Vagina (tissue), 2 donors: ENCODE results near the gene BMPR1A. TPM values are rescaled to one million over a fixed set of nuclear protein-coding genes. Genes with fewer than 3 reads are reported as not detected.
A peak's percentile ranks its signal among the peaks of the same experiment; 100 is the strongest.

Experiments used
- DNase-seq, 2 donors: peaks; one replicate each; pipeline ENCODE4 v3.0.0-alpha.2; 2017; ENCODE audit errors: extremely low spot score in 2 of 2
- H3K27ac ChIP-seq: fragments of 200-600 bp; sonication (generic); one replicate; pipeline ENCODE4 v1.5.1; 2019
- H3K27me3 ChIP-seq: fragments of 200-600 bp; sonication (generic); one replicate; pipeline ENCODE4 v1.5.1; 2019
- H3K36me3 ChIP-seq, 2 donors: fragments of 200-600 bp; sonication (generic); one replicate each; pipeline ENCODE4 v1.5.1; 2017 to 2019
- H3K4me1 ChIP-seq: fragments of 200-600 bp; sonication (generic); one replicate; pipeline ENCODE4 v1.5.1; 2019
- H3K4me3 ChIP-seq, 2 donors: fragments of 200-600 bp; sonication (generic); 1 replicate in 1 of 2; 2 replicates in 1 of 2; pipeline ENCODE4 v1.5.1; 2016 to 2019
- H3K9me3 ChIP-seq: fragments of 200-600 bp; sonication (generic); one replicate; pipeline ENCODE4 v1.5.1; 2019
- CTCF ChIP-seq, 3 experiments: fragments of 450-650 bp in 2 of 3; fragments of 200-600 bp in 1 of 3; sonication (generic) in 1 of 3; IDR thresholded peaks; one replicate each; pipeline ENCODE4 v1.5.1; 2017 to 2019; ENCODE audit warnings: antibody characterized with exemption in 3 of 3, mild to moderate bottlenecking in 2 of 3, moderate library complexity in 2 of 3
- POLR2A ChIP-seq, 2 donors: fragments of 450-650 bp; IDR thresholded peaks; one replicate each; pipeline ENCODE4 v1.6.1; 2017; ENCODE audit warnings: antibody characterized with exemption in 2 of 2, mild to moderate bottlenecking in 2 of 2, moderate library complexity in 2 of 2
- POLR2AphosphoS5 ChIP-seq, 2 donors: sonication (generic); formaldehyde crosslinking; IDR thresholded peaks; one replicate each; pipeline ENCODE4 v1.9.0; 2017; ENCODE audit warnings: antibody characterized with exemption in 2 of 2, mild to moderate bottlenecking in 2 of 2, low read depth in 1 of 2; ENCODE audit not compliant: insufficient read depth in 1 of 2
- intact Hi-C: fragments of 100-400 bp; cut with DNase I; formaldehyde crosslinking; loops from one replicate; pipeline ENCODE4 v1.15.1; 2023
- total RNA-seq: library from RNA; depleted of rRNA; stranded (reverse); fragments of >200 nt; gene quantifications from one replicate; pipeline ENCODE4 v1.2.3, GENCODE V29; 2016

The BMPR1A gene
- total RNA-seq, 1 donor from 2014 or later = 33.1 TPM

DNA sequence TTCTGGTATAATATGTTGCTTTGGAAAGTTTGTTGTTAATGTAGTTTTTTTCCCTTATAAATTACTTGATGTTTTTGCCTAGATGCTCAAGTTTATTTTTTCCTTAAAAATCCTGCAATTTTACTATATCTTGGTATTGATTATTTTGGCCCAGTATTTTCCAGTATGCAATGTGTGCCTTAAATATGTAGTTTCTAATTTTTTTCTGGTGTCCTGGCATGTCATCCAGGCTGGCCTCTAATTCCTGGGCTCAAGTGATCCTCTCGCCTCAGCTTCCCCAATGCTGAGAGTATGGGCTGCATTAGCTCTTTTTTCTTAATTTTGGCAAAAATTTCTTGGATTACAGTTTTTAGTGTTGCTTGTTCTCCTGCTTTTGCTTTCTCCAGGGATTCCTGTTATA lies 57.6 kb downstream of the BMPR1A start:
- H3K9me3 ChIP-seq = no peaks in the 10 kb centered on the region
- H3K36me3 ChIP-seq = no peaks in the 10 kb centered on the region
- H3K27me3 ChIP-seq = no peaks in the 10 kb centered on the region
- H3K4me3 ChIP-seq = no peak overlapping the region
- no peak for DNase-seq
- intact Hi-C loops = no loop called here
- no peak overlapping the region for H3K27ac ChIP-seq
- H3K4me1 ChIP-seq = peaks cover 23% of the 10 kb centered on the region
- no peak for TF ChIP-seq CTCF (IDR thresholded peaks at IDR 0.05)
- no peak for TF ChIP-seq POLR2AphosphoS5 (IDR thresholded peaks at IDR 0.05; ENCODE audit: insufficient read depth in 1 of 2, low read depth in 1 of 2)
- TF ChIP-seq POLR2A (IDR thresholded peaks at IDR 0.05) = no peak

GRCh38 chr10:86815035-86815617 lies 58.7 kb downstream of the BMPR1A start:
- intact Hi-C loops = no loop called here
- Histone ChIP-seq H3K4me3 (no peak overlapping the region), H3K36me3 (no peaks in the 10 kb centered on the region), H3K4me1 (peaks cover 23% of the 10 kb centered on the region), H3K27ac (peak overlapping the region; percentile 58), H3K9me3 (no peaks in the 10 kb centered on the region), H3K27me3 (no peaks in the 10 kb centered on the region)
- DNase-seq = no peak
- TF ChIP-seq POLR2AphosphoS5 (IDR thresholded peaks at IDR 0.05; ENCODE audit: insufficient read depth in 1 of 2, low read depth in 1 of 2) = no peak
- no peak for TF ChIP-seq POLR2A (IDR thresholded peaks at IDR 0.05)
- no peak for TF ChIP-seq CTCF (IDR thresholded peaks at IDR 0.05)

DNA sequence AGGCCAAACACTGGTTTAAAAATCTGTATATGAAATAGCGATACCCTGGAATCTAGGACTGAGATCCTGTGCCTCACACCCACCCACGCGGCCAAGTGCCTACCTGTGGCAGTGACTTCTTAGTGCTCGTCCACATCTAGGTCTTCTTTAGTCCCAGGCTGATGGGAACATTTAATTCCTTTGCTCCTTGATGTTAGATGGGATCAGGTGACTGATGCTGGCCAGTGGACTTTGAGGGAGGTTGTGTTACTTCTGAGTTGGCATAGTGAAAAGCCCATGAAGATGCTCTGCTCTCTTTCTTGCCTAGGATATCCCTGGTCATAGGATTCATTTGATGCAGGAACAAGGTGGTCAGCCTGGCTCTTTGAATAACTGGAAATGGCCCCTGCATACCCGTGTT lies 59.2 kb downstream of the BMPR1A start:
- intact Hi-C loops = no loop called here
- Histone ChIP-seq H3K4me1 (peaks cover 26% of the 10 kb centered on the region), H3K27ac (peak overlapping the region; percentile 58), H3K36me3 (no peaks in the 10 kb centered on the region), H3K27me3 (no peaks in the 10 kb centered on the region), H3K9me3 (no peaks in the 10 kb centered on the region), H3K4me3 (no peak overlapping the region)
- DNase-seq = no peak
- TF ChIP-seq CTCF (IDR thresholded peaks at IDR 0.05) (no peak), POLR2AphosphoS5 (IDR thresholded peaks at IDR 0.05; ENCODE audit: insufficient read depth in 1 of 2, low read depth in 1 of 2) (no peak), POLR2A (IDR thresholded peaks at IDR 0.05) (no peak)

DNA sequence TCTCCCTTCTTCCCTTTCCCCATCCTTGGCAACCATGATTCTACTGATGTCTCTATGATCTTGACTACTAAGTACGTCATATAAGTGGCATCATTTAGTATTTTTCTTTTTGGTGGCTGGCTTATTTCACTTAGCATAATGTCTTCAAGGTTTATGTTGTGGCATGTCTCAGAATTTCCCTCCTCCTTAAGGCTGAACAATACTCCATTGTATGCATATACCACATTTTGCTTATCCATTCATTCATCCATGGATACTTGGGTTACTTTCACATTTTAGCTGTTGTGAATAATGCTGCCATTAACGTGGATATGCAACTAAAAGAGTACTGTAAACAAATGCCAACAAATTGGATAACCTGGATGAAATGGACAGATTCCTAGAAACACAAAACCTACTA lies 60.8 kb downstream of the BMPR1A start:
- TF ChIP-seq POLR2A (IDR thresholded peaks at IDR 0.05) = no peak
- TF ChIP-seq POLR2AphosphoS5 (IDR thresholded peaks at IDR 0.05; ENCODE audit: insufficient read depth in 1 of 2, low read depth in 1 of 2) = no peak
- TF ChIP-seq CTCF (IDR thresholded peaks at IDR 0.05) = no peak
- DNase-seq = no peak
- Histone ChIP-seq H3K9me3 (no peaks in the 10 kb centered on the region), H3K27ac (no peak overlapping the region), H3K4me1 (peaks cover 37% of the 10 kb centered on the region), H3K4me3 (no peak overlapping the region), H3K36me3 (no peaks in the 10 kb centered on the region), H3K27me3 (no peaks in the 10 kb centered on the region)
- intact Hi-C loops = no loop called here

- intact Hi-C loops = no loop called here
- H3K4me1 ChIP-seq = peaks cover 29% of the 10 kb centered on the region
Observed at GRCh38 chr10:86819567-86819966, 63.1 kb downstream of the BMPR1A start.

More at GRCh38 chr10:86819567-86819966, 63.1 kb downstream of the BMPR1A start:
- no peaks in the 10 kb centered on the region for H3K36me3 ChIP-seq
- no peak overlapping the region for H3K4me3 ChIP-seq
- TF ChIP-seq POLR2AphosphoS5 (IDR thresholded peaks at IDR 0.05; ENCODE audit: insufficient read depth in 1 of 2, low read depth in 1 of 2) (no peak), POLR2A (IDR thresholded peaks at IDR 0.05) (no peak), CTCF (IDR thresholded peaks at IDR 0.05) (no peak)
- no peak for DNase-seq
- no peaks in the 10 kb centered on the region for H3K9me3 ChIP-seq
- no peak overlapping the region for H3K27ac ChIP-seq
- H3K27me3 ChIP-seq = no peaks in the 10 kb centered on the region
